Mesenchymal stem cell (in vitro differentiated cells and primary cell): ENCODE measurements around the gene PRRX2.

ENCODE experiments used
- DNase-seq: peaks from one replicate; pipeline ENCODE4 v3.0.0-alpha.2; 2013
- H2AFZ ChIP-seq: one replicate; pipeline ENCODE4 v1.6.1; 2013; ENCODE audit warnings: low read depth, mild to moderate bottlenecking, control low read depth, inconsistent platforms, low read length, moderate library complexity
- H2AK5ac ChIP-seq: 2 replicates; pipeline ENCODE4 v1.6.1; 2013; ENCODE audit warnings: low read length, moderate library complexity, mild to moderate bottlenecking, inconsistent platforms; ENCODE audit not compliant: severe bottlenecking
- H2BK120ac ChIP-seq: one replicate; pipeline ENCODE4 v1.6.1; 2013; ENCODE audit warnings: low read depth, mild to moderate bottlenecking, inconsistent platforms, low read length, moderate library complexity
- H2BK12ac ChIP-seq, 2 experiments: one replicate each; pipeline ENCODE4 v1.6.1; 2013; ENCODE audit warnings: inconsistent platforms in 2 of 2, low read length in 2 of 2, mild to moderate bottlenecking in 2 of 2, moderate library complexity in 2 of 2, control low read depth in 1 of 2
- H2BK15ac ChIP-seq: one replicate; pipeline ENCODE4 v1.6.1; 2013; ENCODE audit warnings: mild to moderate bottlenecking, low read depth, inconsistent platforms; ENCODE audit not compliant: poor library complexity, severe bottlenecking
- H2BK5ac ChIP-seq: 2 replicates; pipeline ENCODE4 v1.6.1; 2013; ENCODE audit warnings: low read depth, mild to moderate bottlenecking, low read length, control low read depth, inconsistent platforms; ENCODE audit not compliant: poor library complexity, severe bottlenecking
- H3K14ac ChIP-seq, 2 experiments: one replicate each; pipeline ENCODE4 v1.6.1; 2013; ENCODE audit warnings: inconsistent platforms in 2 of 2, low read length in 2 of 2, control low read depth in 1 of 2, mild to moderate bottlenecking in 1 of 2, moderate library complexity in 1 of 2
- H3K18ac ChIP-seq, 2 experiments: one replicate each; pipeline ENCODE4 v1.6.1; 2013; ENCODE audit warnings: inconsistent platforms in 2 of 2, low read length in 2 of 2, control low read depth in 1 of 2, low read depth in 1 of 2, mild to moderate bottlenecking in 1 of 2
- H3K23ac ChIP-seq, 2 experiments: one replicate each; pipeline ENCODE4 v1.6.1; 2013; ENCODE audit warnings: inconsistent platforms in 2 of 2, low read length in 2 of 2, mild to moderate bottlenecking in 2 of 2, moderate library complexity in 2 of 2, control low read depth in 1 of 2
- H3K27ac ChIP-seq: 2 replicates; pipeline ENCODE4 v1.5.1; 2013; ENCODE audit warnings: mild to moderate bottlenecking, moderate library complexity, low read length, control low read depth, inconsistent platforms; ENCODE audit not compliant: poor library complexity, severe bottlenecking
- H3K27me3 ChIP-seq, 2 experiments: 2 replicates each; pipeline versions ENCODE4 v1.6.1 to v1.7.0; 2013; ENCODE audit warnings: low read length in 2 of 2, mild to moderate bottlenecking in 2 of 2, moderate library complexity in 2 of 2, control low read depth in 1 of 2, inconsistent platforms in 1 of 2; ENCODE audit not compliant: control insufficient read depth in 1 of 2, insufficient read depth in 1 of 2
- H3K36me3 ChIP-seq, 2 experiments: 2 replicates each; pipeline versions ENCODE4 v1.6.1 to v1.7.0; 2013; ENCODE audit warnings: low read length in 2 of 2, control low read depth in 1 of 2, inconsistent platforms in 1 of 2, low read depth in 1 of 2, mild to moderate bottlenecking in 1 of 2; ENCODE audit not compliant: insufficient read depth in 2 of 2, control insufficient read depth in 1 of 2
- H3K4ac ChIP-seq, 2 experiments: one replicate each; pipeline ENCODE4 v1.6.1; 2013; ENCODE audit warnings: inconsistent platforms in 2 of 2, low read length in 2 of 2, mild to moderate bottlenecking in 2 of 2, moderate library complexity in 2 of 2, control low read depth in 1 of 2, low read depth in 1 of 2
- H3K4me1 ChIP-seq: 2 replicates; pipeline ENCODE4 v1.6.1; 2013; ENCODE audit warnings: low read depth, low read length, control low read depth; ENCODE audit not compliant: control insufficient read depth, insufficient read depth
- H3K4me2 ChIP-seq: 2 replicates; pipeline ENCODE4 v1.6.1; 2013; ENCODE audit warnings: low read length, mild to moderate bottlenecking, inconsistent platforms; ENCODE audit not compliant: poor library complexity, severe bottlenecking
- H3K4me3 ChIP-seq, 2 experiments: 2 replicates each; pipeline versions ENCODE4 v1.5.1 to v1.7.0; 2013; ENCODE audit warnings: low read length in 2 of 2, mild to moderate bottlenecking in 2 of 2, control low read depth in 1 of 2, low read depth in 1 of 2; ENCODE audit not compliant: insufficient read depth in 1 of 2
- H3K79me1 ChIP-seq: replicated peaks from 2 replicates; pipeline ENCODE4 v1.6.1; 2013; ENCODE audit warnings: mild to moderate bottlenecking, control low read depth, low read length, inconsistent platforms; ENCODE audit not compliant: poor library complexity, severe bottlenecking
- H3K9ac ChIP-seq: 2 replicates; pipeline ENCODE4 v1.7.0; 2013; ENCODE audit warnings: mild to moderate bottlenecking, low read length, moderate library complexity
- H3K9me3 ChIP-seq: 2 replicates; pipeline ENCODE4 v1.7.0; 2013; ENCODE audit warnings: mild to moderate bottlenecking, low read length; ENCODE audit not compliant: control insufficient read depth
- H4K8ac ChIP-seq: one replicate; pipeline ENCODE4 v1.6.1; 2013; ENCODE audit warnings: inconsistent platforms, mild to moderate bottlenecking, low read length, moderate library complexity
- H4K91ac ChIP-seq: one replicate; pipeline ENCODE4 v1.6.1; 2013; ENCODE audit warnings: mild to moderate bottlenecking, low read length, inconsistent platforms
- WGBS: methylation state at CpG from one replicate; pipeline ENCODE4 v1.1.7; 2013; ENCODE audit warnings: mixed read lengths; 5-methylcytosine and 5-hydroxymethylcytosine counted together

PRRX2 gene

GRCh38 chr9:129640871-129641749 lies 24.3 kb upstream of the PRRX2 start:
- Histone ChIP-seq H2AK5ac (no peak overlapping the region), H3K36me3 (peaks cover 30 to 36% of the 10 kb centered on the region in 2 experiments), H3K14ac (peak overlapping the region in 1 of 2 experiments; percentile 26), H2AFZ (no peak overlapping the region), H3K23ac (no peak overlapping the region), H3K27me3 (no peaks in the 10 kb centered on the region), H3K4me1 (peaks cover 22% of the 10 kb centered on the region), H4K8ac (no peak overlapping the region), H3K9me3 (no peaks in the 10 kb centered on the region), H3K4me3 (peak overlapping the region; percentile 82 to 94), H3K79me1 (peaks cover 30% of the 10 kb centered on the region), H3K9ac (peak overlapping the region; percentile 92), H2BK12ac (no peak overlapping the region), H3K4me2 (peak overlapping the region; percentile 58), H4K91ac (no peak overlapping the region), H2BK15ac (no peak overlapping the region), H3K18ac (no peak overlapping the region), H2BK5ac (no peak overlapping the region), H2BK120ac (peak overlapping the region; percentile 7), H3K4ac (peak overlapping the region; percentile 42 to 60), H3K27ac (no peak overlapping the region)
- 35% methylated on average over 41 of the region's 44 CpGs for WGBS
- DNase-seq, result peak; percentile 17

GRCh38 chr9:129641750-129642585 lies 23.5 kb upstream of the PRRX2 start, which contains the start of gene ASB6:
Gene ASB6 (minus strand): TSS chr9:129642151. CDS start chr9:129641999, 152 bp downstream.
- H3K4ac ChIP-seq, result peak within 1 kb of the TSS; percentile 46 to 64
- H2AFZ ChIP-seq, result peak within 1 kb of the TSS; percentile 87
- peak within 1 kb of the TSS; percentile 58 to 94 for H3K18ac ChIP-seq
- no peaks in the 10 kb centered on the region for H3K27me3 ChIP-seq
- H3K4me1 ChIP-seq, result peaks cover 22% of the 10 kb centered on the region
- H3K79me1 ChIP-seq, result peaks cover 29% of the 10 kb centered on the region
- H3K23ac ChIP-seq, result peak within 1 kb of the TSS; percentile 70 to 90
- no peak within 1 kb of the TSS for H2BK5ac ChIP-seq
- peak within 1 kb of the TSS; percentile 58 for H3K4me2 ChIP-seq
- no peak within 1 kb of the TSS for H2AK5ac ChIP-seq
- no peaks in the 10 kb centered on the region for H3K9me3 ChIP-seq
- H3K4me3 ChIP-seq, result peak within 1 kb of the TSS; percentile 82 to 94
- H3K27ac ChIP-seq, result peak within 1 kb of the TSS; percentile 62
- under 1% methylated on average over 82 of the region's 93 CpGs for WGBS
- H2BK15ac ChIP-seq, result peak within 1 kb of the TSS; percentile 83
- H4K8ac ChIP-seq, result peak within 1 kb of the TSS; percentile 97
- DNase-seq, result peak; percentile 98
- H2BK12ac ChIP-seq, result peak within 1 kb of the TSS; percentile 38 to 63
- peak within 1 kb of the TSS; percentile 80 for H4K91ac ChIP-seq
- peak within 1 kb of the TSS; percentile 92 for H3K9ac ChIP-seq
- H3K14ac ChIP-seq, result peak within 1 kb of the TSS in 1 of 2 experiments; percentile 72
- H3K36me3 ChIP-seq, result peaks cover 25 to 30% of the 10 kb centered on the region in 2 experiments
- H2BK120ac ChIP-seq, result peak within 1 kb of the TSS; percentile 7

GRCh38 chr9:129643706-129644105 lies 21.7 kb upstream of the PRRX2 start:
- Histone ChIP-seq H3K4me1 (peaks cover 32% of the 10 kb centered on the region), H3K4me3 (no peak overlapping the region), H3K27ac (no peak overlapping the region), H2AK5ac (no peak overlapping the region), H3K14ac (no peak overlapping the region), H4K8ac (no peak overlapping the region), H2BK120ac (no peak overlapping the region), H3K27me3 (no peaks in the 10 kb centered on the region), H3K9ac (no peak overlapping the region), H2BK15ac (peak overlapping the region; percentile 2), H3K36me3 (peaks cover 7 to 12% of the 10 kb centered on the region in 2 experiments), H3K23ac (no peak overlapping the region), H4K91ac (no peak overlapping the region), H3K18ac (no peak overlapping the region), H2BK12ac (peak overlapping the region in 1 of 2 experiments; percentile 7), H3K9me3 (no peaks in the 10 kb centered on the region), H2BK5ac (no peak overlapping the region), H3K4ac (no peak overlapping the region), H3K79me1 (peaks cover 14% of the 10 kb centered on the region), H2AFZ (no peak overlapping the region), H3K4me2 (no peak overlapping the region)
- WGBS, result 93% methylated on average over 7 of the region's 10 CpGs
- DNase-seq, result no peak
